Bronchial epithelial cell (primary cell): Measurements from ENCODE around the gene ATP1B2. TPM values are rescaled to one million over a fixed set of nuclear protein-coding genes. Genes with fewer than 3 reads are reported as not detected.

Experiments
- DNase-seq: peaks from one replicate; pipeline ENCODE4 v3.0.0-alpha.2; 2010; ENCODE audit warnings: low read depth
- FAIRE-seq: peaks from 2 replicates; lab custom pipeline; 2011; peaks lifted over from hg19 to GRCh38; lab: Jason Lieb, UNC
- H3K27me3 ChIP-seq: 2 replicates; pipeline ENCODE4 v1.5.1; 2011; ENCODE audit warnings: low read length; ENCODE audit not compliant: control insufficient read depth, insufficient read depth
- H3K36me3 ChIP-seq: 2 replicates; pipeline ENCODE4 v1.5.1; 2011; ENCODE audit warnings: low read length; ENCODE audit not compliant: control insufficient read depth, insufficient read depth
- H3K4me3 ChIP-seq: 2 replicates; pipeline ENCODE4 v1.5.1; 2011; ENCODE audit warnings: mild to moderate bottlenecking, low read depth, low read length, control low read depth
- CTCF ChIP-seq: IDR thresholded peaks from 2 replicates; pipeline ENCODE4 v1.5.1; 2011; ENCODE audit warnings: mild to moderate bottlenecking, moderate library complexity, low read length, control low read depth, inconsistent platforms; ENCODE audit not compliant: insufficient read depth, severe bottlenecking
- total RNA-seq: library from RNA; depleted of rRNA; stranded (reverse); fragments of >200 nt; gene quantifications from 2 replicates; pipeline ENCODE4 v1.2.1, GENCODE V29; 2014

ATP1B2 gene
- total RNA-seq, 1 donor from 2014 or later = not detected

- TF ChIP-seq CTCF = no peak
- H3K4me3 ChIP-seq = peak overlapping the region; percentile 26
- peaks cover 16% of the 10 kb centered on the region for H3K27me3 ChIP-seq
- DNase-seq = no peak
- FAIRE-seq = no peak
- H3K36me3 ChIP-seq = peaks cover 7% of the 10 kb centered on the region
Observed at GRCh38 chr17:7705269-7706255, 54.8 kb downstream of the ATP1B2 start.

GRCh38 chr17:7706631-7707354 lies 56.1 kb downstream of the ATP1B2 start:
- FAIRE-seq (no peak), DNase-seq (no peak)
- TF ChIP-seq CTCF = no peak
- peaks cover 3% of the 10 kb centered on the region for H3K36me3 ChIP-seq
- H3K27me3 ChIP-seq = peaks cover 16% of the 10 kb centered on the region
- no peak overlapping the region for H3K4me3 ChIP-seq

Other genes starting within 250 kb of the ATP1B2 start
- 40.3 and 67.7 TPM in 2 replicates for gene TMEM256, start 246.8 kb upstream of the ATP1B2 start, total RNA-seq
- 0.79 and 1.2 TPM in 2 replicates for gene NLGN2, start 243.1 kb upstream of the ATP1B2 start, total RNA-seq
- 0.13 TPM in 1 of 2 replicates, not detected in the other for gene SPEM1, start 230.6 kb upstream of the ATP1B2 start, total RNA-seq
- gene SPEM2, start 225.3 kb upstream of the ATP1B2 start, total RNA-seq = not detected in 2 replicates
- gene SPEM3, start 222.1 kb upstream of the ATP1B2 start, total RNA-seq = not detected in 2 replicates
- gene TMEM102, start 215.5 kb upstream of the ATP1B2 start, total RNA-seq = 7.3 and 12.6 TPM in 2 replicates
- 12.4 and 28.3 TPM in 2 replicates for gene FGF11, start 211.4 kb upstream of the ATP1B2 start, total RNA-seq
- 9.7 and 16.8 TPM in 2 replicates for gene CHRNB1, start 205.9 kb upstream of the ATP1B2 start, total RNA-seq
- gene ZBTB4, start 171.3 kb upstream of the ATP1B2 start, total RNA-seq = 8.7 and 9.2 TPM in 2 replicates
- gene SLC35G6, start 169.5 kb upstream of the ATP1B2 start, total RNA-seq = not detected in 2 replicates
- 38.4 and 79.6 TPM in 2 replicates for gene POLR2A, start 166.6 kb upstream of the ATP1B2 start, total RNA-seq
- 0.53 and 1.0 TPM in 2 replicates for gene TNFSF12, start 101.9 kb upstream of the ATP1B2 start, total RNA-seq
- 2.6 and 3.7 TPM in 2 replicates for gene TNFSF13, start 92.2 kb upstream of the ATP1B2 start, total RNA-seq
- 94.7 and 129 TPM in 2 replicates for gene SENP3, start 89.0 kb upstream of the ATP1B2 start, total RNA-seq
- 11.3 and 16.4 TPM in 2 replicates for gene CD68, start 71.3 kb upstream of the ATP1B2 start, total RNA-seq
- gene MPDU1, start 67.1 kb upstream of the ATP1B2 start, total RNA-seq = 54.7 and 56.3 TPM in 2 replicates
- gene SOX15, start 60.8 kb upstream of the ATP1B2 start, total RNA-seq = 23.4 and 41.7 TPM in 2 replicates
- 42.1 and 43.2 TPM in 2 replicates for gene FXR2, start 36.0 kb upstream of the ATP1B2 start, total RNA-seq
- 23.9 and 38.7 TPM in 2 replicates for gene SAT2, start 23.1 kb upstream of the ATP1B2 start, total RNA-seq
- gene SHBG, start 20.8 kb upstream of the ATP1B2 start, total RNA-seq = 0.38 TPM in 1 of 2 replicates, not detected in the other
- 9.2 and 15.1 TPM in 2 replicates for gene TP53, start 36.6 kb downstream of the ATP1B2 start, total RNA-seq
- gene WRAP53, start 37.6 kb downstream of the ATP1B2 start, total RNA-seq = 3.5 and 4.2 TPM in 2 replicates
- gene EFNB3, start 54.3 kb downstream of the ATP1B2 start, total RNA-seq = under 0.01 TPM in 2 replicates
- under 0.01 and 0.26 TPM in 2 replicates for gene DNAH2, start 66.8 kb downstream of the ATP1B2 start, total RNA-seq
- 2.9 and 6.0 TPM in 2 replicates for gene KDM6B, start 183.3 kb downstream of the ATP1B2 start, total RNA-seq
- gene TMEM88, start 204.1 kb downstream of the ATP1B2 start, total RNA-seq = 0.64 TPM in 1 of 2 replicates, not detected in the other
- gene NAA38, start 206.6 kb downstream of the ATP1B2 start, total RNA-seq = 36.6 and 47.5 TPM in 2 replicates
- 6.5 and 9.0 TPM in 2 replicates for gene CYB5D1, start 207.1 kb downstream of the ATP1B2 start, total RNA-seq
- 41.3 and 98.2 TPM in 2 replicates for gene CHD3, start 237.9 kb downstream of the ATP1B2 start, total RNA-seq